GM13976 (cell line): ENCODE results near the gene SLC22A16.

ENCODE experiments used
- DNase-seq: peaks from one replicate; pipeline ENCODE4 v3.0.0; 2012; ENCODE audit warnings: low spot score
- CTCF ChIP-seq: IDR thresholded peaks from 2 replicates; pipeline ENCODE4 v1.5.1; 2012; ENCODE audit warnings: borderline replicate concordance, mild to moderate bottlenecking; ENCODE audit not compliant: insufficient read depth; ENCODE audit errors: extremely low read depth, missing control alignments, control extremely low read depth
- in situ Hi-C: fragments of 300-500 bp; cut with MboI; formaldehyde crosslinking; loops from one replicate; pipeline ENCODE4 v1.12.0; 2022; ENCODE audit warnings: low sequenced_read_pairs, mixed read lengths, inconsistent platforms; ENCODE audit not compliant: unreplicated experiment

Gene SLC22A16, protein sequence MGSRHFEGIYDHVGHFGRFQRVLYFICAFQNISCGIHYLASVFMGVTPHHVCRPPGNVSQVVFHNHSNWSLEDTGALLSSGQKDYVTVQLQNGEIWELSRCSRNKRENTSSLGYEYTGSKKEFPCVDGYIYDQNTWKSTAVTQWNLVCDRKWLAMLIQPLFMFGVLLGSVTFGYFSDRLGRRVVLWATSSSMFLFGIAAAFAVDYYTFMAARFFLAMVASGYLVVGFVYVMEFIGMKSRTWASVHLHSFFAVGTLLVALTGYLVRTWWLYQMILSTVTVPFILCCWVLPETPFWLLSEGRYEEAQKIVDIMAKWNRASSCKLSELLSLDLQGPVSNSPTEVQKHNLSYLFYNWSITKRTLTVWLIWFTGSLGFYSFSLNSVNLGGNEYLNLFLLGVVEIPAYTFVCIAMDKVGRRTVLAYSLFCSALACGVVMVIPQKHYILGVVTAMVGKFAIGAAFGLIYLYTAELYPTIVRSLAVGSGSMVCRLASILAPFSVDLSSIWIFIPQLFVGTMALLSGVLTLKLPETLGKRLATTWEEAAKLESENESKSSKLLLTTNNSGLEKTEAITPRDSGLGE

GRCh38 chr6:110476046-110476849 lies at the start of gene SLC22A16:
Gene SLC22A16, minus strand, starts transcription at chr6:110476613. Its CDS starts 39 bp downstream, at chr6:110476574.
- TF ChIP-seq CTCF, result no peak
- DNase-seq, result peak; percentile 37
- in situ Hi-C loops, result no loop called here

DNA sequence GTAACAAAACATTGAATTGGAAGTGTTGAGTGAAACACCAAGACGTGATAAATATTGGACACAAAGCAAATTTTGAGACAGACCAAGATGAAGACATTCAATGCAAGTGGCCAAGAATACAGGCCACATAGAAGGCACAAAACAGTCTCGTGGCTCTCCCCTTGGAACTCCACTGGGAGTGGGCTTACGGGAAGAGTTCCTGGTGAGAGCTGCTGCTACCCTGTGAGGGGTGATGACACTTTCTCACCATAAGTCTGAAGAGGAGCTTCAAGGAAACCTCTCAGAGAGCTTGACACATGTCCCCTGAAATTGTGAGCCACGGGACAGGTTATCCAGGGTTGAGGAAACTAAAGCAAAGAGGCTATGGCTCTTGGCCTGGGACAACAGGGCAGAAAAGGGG lies 48.6 kb upstream of the SLC22A16 start:
- no peak for TF ChIP-seq CTCF
- no peak for DNase-seq
- in situ Hi-C loops, result loop anchor here (25.0 kb wide), 1 partner anchor 687 kb away; no protein-coding TSS in a partner anchor

DNA sequence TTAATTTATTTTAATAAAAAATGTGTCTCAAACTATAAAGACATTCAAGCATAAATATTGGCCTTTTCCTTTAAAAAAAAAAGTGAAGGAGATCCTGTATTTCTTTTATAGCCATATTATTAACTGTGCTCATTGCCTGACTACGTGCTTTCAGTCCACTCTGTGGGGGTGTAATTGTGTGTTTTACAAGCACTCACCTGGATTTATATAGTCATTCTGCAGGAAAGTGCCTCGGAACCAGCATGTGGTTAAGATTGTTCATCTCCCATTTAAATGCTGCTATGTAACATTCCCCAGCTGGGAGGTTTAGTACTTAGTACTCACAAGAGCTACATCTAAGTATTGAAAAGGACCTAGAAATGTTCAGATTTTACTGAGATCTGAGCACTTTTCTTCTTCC lies 47.9 kb upstream of the SLC22A16 start:
- in situ Hi-C loops, result no loop called here
- TF ChIP-seq CTCF, result no peak
- DNase-seq, result no peak

DNA sequence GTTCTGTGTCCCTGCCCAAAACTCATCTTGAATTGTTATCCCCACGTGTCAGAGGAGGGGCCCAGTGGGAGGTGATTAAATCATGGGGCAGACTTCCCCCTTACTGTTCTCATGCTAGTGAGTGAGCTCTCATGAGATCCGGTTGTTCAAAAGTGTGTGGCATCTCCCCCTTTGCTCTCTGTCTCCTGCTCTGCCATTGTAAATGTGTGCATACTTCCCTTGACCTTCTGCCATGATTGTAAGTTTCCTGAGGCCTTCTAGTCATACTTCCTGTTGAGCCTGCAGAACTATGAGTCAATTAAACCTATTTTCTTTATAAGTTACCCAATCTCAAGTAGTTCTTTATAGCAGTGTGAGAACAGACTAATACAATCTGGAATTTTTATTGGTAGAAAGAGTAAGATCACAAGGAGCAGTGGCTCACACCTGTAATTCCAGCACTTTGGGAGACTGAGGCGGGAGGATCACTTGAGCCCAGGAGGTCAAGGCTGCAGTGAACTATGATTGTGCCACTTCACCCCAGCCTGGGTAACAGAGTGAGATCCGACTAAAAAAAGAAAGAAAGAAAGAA lies 47.1 kb upstream of the SLC22A16 start:
- DNase-seq, result no peak
- no peak for TF ChIP-seq CTCF
- in situ Hi-C loops, result no loop called here

GRCh38 chr6:110522427-110522826 lies 46.0 kb upstream of the SLC22A16 start:
- no peak for TF ChIP-seq CTCF
- in situ Hi-C loops, result no loop called here
- no peak for DNase-seq

DNA sequence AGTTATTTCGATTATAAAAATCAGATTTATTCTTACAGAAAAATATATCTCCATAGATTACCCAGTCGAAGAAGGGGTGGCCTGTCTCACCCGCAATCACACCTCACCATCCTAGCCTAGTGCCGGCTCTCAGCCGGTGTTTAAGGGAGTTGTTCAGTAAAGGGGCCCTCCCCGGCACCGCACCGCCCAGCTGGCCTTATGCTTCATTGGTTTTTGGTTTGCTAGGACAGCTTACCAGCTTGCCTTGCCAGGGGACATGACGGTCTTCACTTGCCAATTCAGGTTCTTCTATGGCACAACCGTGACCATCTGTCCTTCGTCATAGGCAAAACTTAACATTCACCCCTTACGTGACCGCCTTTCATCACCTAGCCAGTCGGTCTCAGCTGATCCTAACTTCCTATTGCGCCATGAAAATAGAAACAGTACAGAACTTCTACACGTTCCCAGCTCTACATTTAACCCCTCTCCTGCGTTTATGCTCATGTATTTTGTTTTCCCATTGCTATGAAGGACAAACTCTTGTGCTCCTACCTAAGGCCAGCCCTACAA lies 44.7 kb upstream of the SLC22A16 start:
- in situ Hi-C loops, result no loop called here
- no peak for DNase-seq

More for the DNA sequence above, 44.7 kb upstream of the SLC22A16 start:
- no peak for TF ChIP-seq CTCF
